GM12872 (cell line): Measurements from ENCODE around the gene GTF2A1.

Experiments used
- TF ChIP-seq, protein P1 (sequence below): IDR thresholded peaks from 3 replicates; pipeline ENCODE4 v1.5.1; 2011; ENCODE audit warnings: low read depth, mild to moderate bottlenecking, low read length, moderate library complexity; ENCODE audit not compliant: insufficient read depth

The GTF2A1 gene

GRCh38 chr14:81147140-81147897, 73.4 kb downstream of the GTF2A1 start:
- TF ChIP-seq, protein P1, sequence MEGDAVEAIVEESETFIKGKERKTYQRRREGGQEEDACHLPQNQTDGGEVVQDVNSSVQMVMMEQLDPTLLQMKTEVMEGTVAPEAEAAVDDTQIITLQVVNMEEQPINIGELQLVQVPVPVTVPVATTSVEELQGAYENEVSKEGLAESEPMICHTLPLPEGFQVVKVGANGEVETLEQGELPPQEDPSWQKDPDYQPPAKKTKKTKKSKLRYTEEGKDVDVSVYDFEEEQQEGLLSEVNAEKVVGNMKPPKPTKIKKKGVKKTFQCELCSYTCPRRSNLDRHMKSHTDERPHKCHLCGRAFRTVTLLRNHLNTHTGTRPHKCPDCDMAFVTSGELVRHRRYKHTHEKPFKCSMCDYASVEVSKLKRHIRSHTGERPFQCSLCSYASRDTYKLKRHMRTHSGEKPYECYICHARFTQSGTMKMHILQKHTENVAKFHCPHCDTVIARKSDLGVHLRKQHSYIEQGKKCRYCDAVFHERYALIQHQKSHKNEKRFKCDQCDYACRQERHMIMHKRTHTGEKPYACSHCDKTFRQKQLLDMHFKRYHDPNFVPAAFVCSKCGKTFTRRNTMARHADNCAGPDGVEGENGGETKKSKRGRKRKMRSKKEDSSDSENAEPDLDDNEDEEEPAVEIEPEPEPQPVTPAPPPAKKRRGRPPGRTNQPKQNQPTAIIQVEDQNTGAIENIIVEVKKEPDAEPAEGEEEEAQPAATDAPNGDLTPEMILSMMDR, result no peak

DNA sequence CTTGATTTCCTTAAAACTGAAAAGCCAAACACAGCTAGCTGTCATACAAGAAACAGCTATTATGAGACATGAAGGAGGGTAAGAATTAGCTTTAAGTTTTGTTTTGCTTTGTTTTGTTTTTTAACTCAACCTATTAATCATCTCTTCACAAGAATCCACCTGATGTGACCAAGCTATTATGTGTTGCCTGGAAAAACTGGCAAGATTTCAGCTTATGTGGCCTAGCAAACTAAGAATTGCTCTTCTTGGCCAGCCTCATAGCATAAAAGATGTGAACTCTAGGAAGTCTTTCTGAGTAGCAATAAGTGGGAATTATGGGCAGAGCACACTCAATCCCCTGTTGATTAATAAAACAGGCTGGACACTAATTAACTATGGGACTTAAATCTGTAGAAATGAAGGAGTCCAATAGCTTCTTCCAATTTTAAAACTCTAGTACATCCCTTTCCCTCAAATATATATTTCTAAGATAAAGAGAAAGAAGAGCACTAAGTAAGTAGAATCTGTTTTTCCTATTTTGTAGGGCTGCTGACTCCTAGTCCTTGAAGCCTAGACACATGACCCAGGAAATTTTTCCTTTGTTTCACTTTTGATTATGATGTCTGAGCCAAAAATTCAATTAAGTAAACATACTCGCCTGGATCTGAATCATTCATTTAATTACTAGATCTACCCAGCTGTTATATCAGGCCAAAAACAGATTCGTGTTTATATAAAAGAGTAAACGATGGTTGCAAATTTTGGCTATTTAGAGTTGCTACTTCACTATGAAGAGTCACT, 75.7 kb downstream of the GTF2A1 start:
- TF ChIP-seq, protein P1, result no peak

GRCh38 chr14:81143793-81144192, 77.0 kb downstream of the GTF2A1 start:
- TF ChIP-seq, protein P1, result no peak

DNA sequence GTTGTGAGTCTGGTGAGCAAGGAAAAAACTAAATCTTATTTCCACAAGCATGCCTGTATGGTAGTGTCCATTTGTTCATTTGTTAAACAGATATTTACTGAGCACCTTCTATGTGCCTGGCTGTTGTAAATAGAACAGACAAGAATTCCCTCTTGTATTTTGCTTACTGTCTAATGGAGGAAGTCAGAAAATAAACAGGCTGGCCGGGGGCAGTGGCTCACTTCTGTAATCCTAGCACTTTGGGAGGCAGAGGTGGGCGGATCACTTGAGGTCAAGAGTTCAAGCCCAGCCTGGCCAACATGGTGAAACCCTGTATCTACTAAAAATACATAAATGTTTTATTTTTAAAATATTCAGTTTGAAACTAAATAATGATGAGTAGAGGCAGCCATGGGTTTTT, 79.3 kb downstream of the GTF2A1 start:
- TF ChIP-seq, protein P1, result no peak

- TF ChIP-seq, protein P1, result no peak
Observed at GRCh38 chr14:81138429-81138828, 82.3 kb downstream of the GTF2A1 start.

GRCh38 chr14:81137316-81137715, 83.4 kb downstream of the GTF2A1 start:
- TF ChIP-seq, protein P1, result no peak

GRCh38 chr14:81133400-81133799, 87.4 kb downstream of the GTF2A1 start:
- TF ChIP-seq, protein P1, result no peak
